Measurements from ENCODE around the gene CARM1.
A peak's percentile ranks its signal among the peaks of the same experiment; 100 is the strongest.

Gene CARM1

DNA sequence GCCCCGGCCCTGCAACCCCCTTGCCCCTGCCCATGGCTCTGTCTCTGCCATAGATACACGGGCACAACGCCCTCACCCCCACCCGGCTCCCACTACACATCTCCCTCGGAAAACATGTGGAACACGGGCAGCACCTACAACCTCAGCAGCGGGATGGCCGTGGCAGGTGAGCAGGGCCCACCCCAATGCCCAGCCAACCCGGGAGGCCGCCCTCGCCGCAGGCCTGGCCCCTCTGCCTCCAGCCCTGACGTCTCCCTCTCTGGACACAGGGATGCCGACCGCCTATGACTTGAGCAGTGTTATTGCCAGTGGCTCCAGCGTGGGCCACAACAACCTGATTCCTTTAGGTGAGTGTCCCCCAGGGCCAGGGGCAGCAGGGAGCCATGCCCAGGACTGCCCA, 49.4 kb downstream of the CARM1 start:
- Histone ChIP-seq H3K36me3 (ENCODE audit: control insufficient read depth, insufficient read depth, low read length) (peaks cover 43% of the 10 kb centered on the region), H3K27me3 (ENCODE audit: control insufficient read depth, insufficient read depth, low read length) (no peaks in the 10 kb centered on the region), H3K4me1 (ENCODE audit: control insufficient read depth, insufficient read depth, low read length) (no peaks in the 10 kb centered on the region; the same call in 1 of the 2 replicates), H3K4me3 (ENCODE audit: low read length) (no peak overlapping the region), H3K27ac (ENCODE audit: low read length) (no peak overlapping the region), H3K9me3 (ENCODE audit: control insufficient read depth, insufficient read depth, low read length) (no peaks in the 10 kb centered on the region)
- no peak for DNase-seq (ENCODE audit: low read depth, low spot score)
- WGBS (ENCODE audit: insufficient coverage, insufficient read length), result no CpG with 5 or more reads among the region's 16 CpGs

DNA sequence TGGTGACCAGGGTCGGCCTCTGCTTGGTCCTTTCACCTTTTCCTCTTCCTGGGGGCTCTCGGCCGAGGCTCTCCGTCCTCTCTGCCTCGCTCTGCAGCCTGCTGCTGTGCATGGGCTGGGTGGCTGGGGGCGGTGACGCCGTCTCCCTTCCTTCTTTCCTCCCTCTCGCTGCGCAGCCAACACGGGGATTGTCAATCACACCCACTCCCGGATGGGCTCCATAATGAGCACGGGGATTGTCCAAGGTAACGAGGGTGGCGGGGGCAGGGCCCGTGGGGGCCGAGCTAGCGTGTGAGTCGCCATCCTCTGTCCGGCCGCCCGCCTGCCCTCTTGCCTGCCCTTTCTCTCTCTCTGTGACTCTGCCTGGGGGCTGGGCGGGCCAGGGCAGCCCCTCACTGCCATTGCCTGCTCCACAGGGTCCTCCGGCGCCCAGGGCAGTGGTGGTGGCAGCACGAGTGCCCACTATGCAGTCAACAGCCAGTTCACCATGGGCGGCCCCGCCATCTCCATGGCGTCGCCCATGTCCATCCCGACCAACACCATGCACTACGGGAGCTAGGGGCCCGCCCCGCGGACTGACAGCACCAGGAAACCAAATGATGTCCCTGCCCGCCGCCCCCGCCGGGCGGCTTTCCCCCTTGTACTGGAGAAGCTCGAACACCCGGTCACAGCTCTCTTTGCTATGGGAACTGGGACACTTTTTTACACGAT, 50.0 kb downstream of the CARM1 start:
- H3K27me3 ChIP-seq (ENCODE audit: control insufficient read depth, insufficient read depth, low read length), result no peaks in the 10 kb centered on the region
- no peak for DNase-seq (ENCODE audit: low read depth, low spot score)
- no peak overlapping the region for H3K4me3 ChIP-seq (ENCODE audit: low read length)
- no peaks in the 10 kb centered on the region; the same call in 1 of the 2 replicates for H3K4me1 ChIP-seq (ENCODE audit: control insufficient read depth, insufficient read depth, low read length)
- peaks cover 43% of the 10 kb centered on the region for H3K36me3 ChIP-seq (ENCODE audit: control insufficient read depth, insufficient read depth, low read length)
- H3K9me3 ChIP-seq (ENCODE audit: control insufficient read depth, insufficient read depth, low read length), result no peaks in the 10 kb centered on the region
- WGBS (ENCODE audit: insufficient coverage, insufficient read length), result no CpG with 5 or more reads among the region's 43 CpGs
- no peak overlapping the region for H3K27ac ChIP-seq (ENCODE audit: low read length)

DNA sequence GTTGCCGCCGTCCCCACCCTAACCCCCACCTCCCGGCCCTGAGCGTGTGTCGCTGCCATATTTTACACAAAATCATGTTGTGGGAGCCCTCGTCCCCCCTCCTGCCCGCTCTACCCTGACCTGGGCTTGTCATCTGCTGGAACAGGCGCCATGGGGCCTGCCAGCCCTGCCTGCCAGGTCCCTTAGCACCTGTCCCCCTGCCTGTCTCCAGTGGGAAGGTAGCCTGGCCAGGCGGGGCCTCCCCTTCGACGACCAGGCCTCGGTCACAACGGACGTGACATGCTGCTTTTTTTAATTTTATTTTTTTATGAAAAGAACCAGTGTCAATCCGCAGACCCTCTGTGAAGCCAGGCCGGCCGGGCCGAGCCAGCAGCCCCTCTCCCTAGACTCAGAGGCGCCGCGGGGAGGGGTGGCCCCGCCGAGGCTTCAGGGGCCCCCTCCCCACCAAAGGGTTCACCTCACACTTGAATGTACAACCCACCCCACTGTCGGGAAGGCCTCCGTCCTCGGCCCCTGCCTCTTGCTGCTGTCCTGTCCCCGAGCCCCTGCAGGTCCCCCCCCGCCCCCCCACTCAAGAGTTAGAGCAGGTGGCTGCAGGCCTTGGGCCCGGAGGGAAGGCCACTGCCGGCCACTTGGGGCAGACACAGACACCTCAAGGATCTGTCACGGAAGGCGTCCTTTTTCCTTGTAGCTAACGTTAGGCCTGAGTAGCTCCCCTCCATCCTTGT, 50.7 kb downstream of the CARM1 start:
- no peaks in the 10 kb centered on the region; the same call in 1 of the 2 replicates for H3K4me1 ChIP-seq (ENCODE audit: control insufficient read depth, insufficient read depth, low read length)
- no peak for DNase-seq (ENCODE audit: low read depth, low spot score)
- no peak overlapping the region for H3K27ac ChIP-seq (ENCODE audit: low read length)
- WGBS (ENCODE audit: insufficient coverage, insufficient read length), result no CpG with 5 or more reads among the region's 33 CpGs
- H3K27me3 ChIP-seq (ENCODE audit: control insufficient read depth, insufficient read depth, low read length), result no peaks in the 10 kb centered on the region
- no peaks in the 10 kb centered on the region for H3K9me3 ChIP-seq (ENCODE audit: control insufficient read depth, insufficient read depth, low read length)
- H3K36me3 ChIP-seq (ENCODE audit: control insufficient read depth, insufficient read depth, low read length), result peaks cover 43% of the 10 kb centered on the region
- no peak overlapping the region for H3K4me3 ChIP-seq (ENCODE audit: low read length)

DNA sequence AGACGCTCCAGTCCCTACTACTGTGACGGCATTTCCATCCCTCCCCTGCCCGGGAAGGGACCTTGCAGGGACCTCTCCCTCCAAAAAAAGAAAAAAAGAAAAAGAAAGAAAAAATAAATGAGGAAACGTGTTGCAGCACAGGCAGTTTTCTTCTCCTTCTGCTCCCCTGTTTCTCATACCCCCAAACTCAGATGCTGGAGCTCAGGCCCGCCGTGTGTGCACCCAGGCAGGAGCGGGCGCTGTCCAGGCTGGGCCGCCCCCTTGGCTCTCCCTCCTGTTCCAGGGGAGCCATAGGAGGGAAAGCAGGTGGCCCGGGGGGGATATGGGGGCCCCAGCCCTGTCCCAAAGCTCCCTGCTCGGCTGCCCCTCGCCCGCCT, 51.3 kb downstream of the CARM1 start:
- H3K4me1 ChIP-seq (ENCODE audit: control insufficient read depth, insufficient read depth, low read length), result peaks cover 2% of the 10 kb centered on the region; the same call in 1 of the 2 replicates
- H3K27me3 ChIP-seq (ENCODE audit: control insufficient read depth, insufficient read depth, low read length), result no peaks in the 10 kb centered on the region
- peaks cover 43% of the 10 kb centered on the region for H3K36me3 ChIP-seq (ENCODE audit: control insufficient read depth, insufficient read depth, low read length)
- no peaks in the 10 kb centered on the region for H3K9me3 ChIP-seq (ENCODE audit: control insufficient read depth, insufficient read depth, low read length)
- no peak overlapping the region for H3K27ac ChIP-seq (ENCODE audit: low read length)
- no peak overlapping the region for H3K4me3 ChIP-seq (ENCODE audit: low read length)
- WGBS (ENCODE audit: insufficient coverage, insufficient read length), result no CpG with 5 or more reads among the region's 13 CpGs
- DNase-seq (ENCODE audit: low read depth, low spot score), result no peak

DNA sequence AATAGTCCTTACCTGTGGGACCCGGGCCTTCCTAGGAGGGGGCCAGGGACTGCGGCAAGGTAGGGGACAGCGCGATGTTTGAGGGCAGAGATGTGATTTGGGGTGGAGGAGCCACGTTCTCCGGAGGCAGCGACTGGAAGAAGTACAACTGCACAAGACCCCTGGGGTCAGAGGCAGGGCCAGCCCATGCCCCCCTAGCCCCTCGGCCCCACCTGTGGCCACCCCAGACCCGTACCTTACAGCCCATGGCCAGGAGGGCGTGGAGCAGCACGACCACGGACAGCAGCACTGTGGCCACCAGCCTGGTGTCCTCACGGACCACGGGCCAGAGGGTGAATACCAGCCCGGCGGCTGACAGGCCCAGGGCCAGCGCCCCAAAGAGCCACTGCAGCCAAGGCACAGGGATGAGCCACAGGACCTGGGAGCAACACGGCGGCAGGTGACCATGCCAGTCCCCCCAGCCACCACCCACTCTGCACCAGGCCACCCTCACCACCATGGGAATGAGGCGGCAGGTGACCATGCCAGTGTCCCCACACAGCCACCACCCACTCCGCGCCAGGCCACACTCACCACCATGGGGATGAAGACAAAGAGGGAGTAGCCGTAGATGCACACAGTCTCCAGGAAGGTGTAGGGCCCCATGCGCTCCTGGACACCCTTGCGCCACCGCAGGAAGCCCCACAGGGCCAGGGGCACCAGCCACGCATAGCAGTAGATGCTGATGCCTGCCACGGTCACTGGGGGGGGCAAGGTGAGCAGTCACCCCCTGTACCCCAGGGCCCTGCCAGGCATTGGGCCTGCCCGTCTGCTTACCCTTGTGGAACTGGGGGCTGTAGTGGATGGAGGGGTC, 52.1 kb downstream of the CARM1 start:
- Histone ChIP-seq H3K4me1 (ENCODE audit: control insufficient read depth, insufficient read depth, low read length) (peaks cover 4% of the 10 kb centered on the region; the same call in 1 of the 2 replicates), H3K27ac (ENCODE audit: low read length) (no peak overlapping the region), H3K4me3 (ENCODE audit: low read length) (no peak overlapping the region), H3K27me3 (ENCODE audit: control insufficient read depth, insufficient read depth, low read length) (no peaks in the 10 kb centered on the region), H3K9me3 (ENCODE audit: control insufficient read depth, insufficient read depth, low read length) (no peaks in the 10 kb centered on the region), H3K36me3 (ENCODE audit: control insufficient read depth, insufficient read depth, low read length) (peaks cover 43% of the 10 kb centered on the region)
- no CpG with 5 or more reads among the region's 29 CpGs for WGBS (ENCODE audit: insufficient coverage, insufficient read length)
- DNase-seq (ENCODE audit: low read depth, low spot score), result no peak

DNA sequence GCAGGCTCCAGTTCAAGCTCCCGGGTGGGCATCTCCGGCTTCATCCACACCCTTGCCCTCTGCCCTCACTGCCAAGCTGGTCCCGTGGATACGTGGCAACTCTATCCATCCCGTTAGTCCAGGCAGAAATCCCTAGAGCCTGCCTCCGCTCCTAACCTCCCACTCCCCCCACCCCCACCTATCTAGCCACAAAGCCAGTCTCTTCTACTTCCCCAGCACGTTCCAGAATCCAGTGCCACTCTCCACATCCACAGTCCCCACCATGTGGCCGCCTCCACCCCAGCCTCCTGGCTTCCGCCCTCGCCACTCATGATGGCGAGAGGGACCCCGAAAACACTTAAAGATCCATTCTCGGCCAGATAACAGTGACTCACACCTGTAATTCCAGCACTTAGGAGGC, 53.2 kb downstream of the CARM1 start:
- no peaks in the 10 kb centered on the region for H3K9me3 ChIP-seq (ENCODE audit: control insufficient read depth, insufficient read depth, low read length)
- H3K36me3 ChIP-seq (ENCODE audit: control insufficient read depth, insufficient read depth, low read length), result peaks cover 38% of the 10 kb centered on the region
- H3K4me3 ChIP-seq (ENCODE audit: low read length), result no peak overlapping the region
- no peak overlapping the region for H3K27ac ChIP-seq (ENCODE audit: low read length)
- peaks cover 4% of the 10 kb centered on the region; the same call in 1 of the 2 replicates for H3K4me1 ChIP-seq (ENCODE audit: control insufficient read depth, insufficient read depth, low read length)
- WGBS (ENCODE audit: insufficient coverage, insufficient read length), result no CpG with 5 or more reads among the region's 13 CpGs
- no peaks in the 10 kb centered on the region for H3K27me3 ChIP-seq (ENCODE audit: control insufficient read depth, insufficient read depth, low read length)
- DNase-seq (ENCODE audit: low read depth, low spot score), result no peak

DNA sequence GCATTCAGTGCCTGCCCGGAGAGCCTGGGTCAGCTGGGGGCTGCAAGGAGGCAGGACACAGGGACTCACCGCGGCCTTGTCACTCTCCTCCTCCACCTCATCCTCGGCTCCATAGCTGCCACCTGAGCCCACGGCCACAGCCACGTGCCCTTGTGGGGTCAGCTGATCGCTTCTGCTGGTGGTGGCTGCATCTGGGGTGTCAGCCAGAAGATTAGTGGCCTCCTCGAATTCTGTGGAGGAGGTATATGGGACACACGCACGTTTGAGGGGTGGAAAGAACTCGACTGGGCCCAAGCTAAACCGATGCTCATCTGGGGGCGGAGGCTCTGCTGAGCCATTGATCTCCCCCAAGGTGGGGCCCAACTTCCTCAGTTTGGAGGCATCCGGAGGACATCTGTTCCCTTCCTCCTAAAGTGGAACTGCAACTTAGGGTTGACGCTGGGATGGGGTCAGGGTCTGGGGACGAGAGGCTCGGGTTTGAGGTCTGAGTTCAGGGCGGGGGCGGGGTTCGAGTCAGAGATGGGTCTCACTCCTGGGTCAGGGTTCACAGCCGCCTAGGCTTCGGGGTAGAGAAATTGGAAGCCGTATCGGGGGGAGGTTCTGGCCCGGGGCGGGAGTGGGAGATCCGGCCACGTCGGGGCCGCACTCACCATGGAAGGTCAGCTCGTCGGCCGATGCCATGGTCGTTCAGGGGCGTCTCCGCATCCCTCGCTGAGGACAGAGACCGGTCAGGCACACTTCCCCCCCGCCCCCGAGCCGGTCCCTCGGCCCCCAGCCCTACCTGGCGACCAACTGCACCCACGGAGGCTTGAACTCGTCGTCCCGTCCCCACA, 56.6 kb downstream of the CARM1 start:
- peaks cover 16% of the 10 kb centered on the region for H3K36me3 ChIP-seq (ENCODE audit: control insufficient read depth, insufficient read depth, low read length)
- no peaks in the 10 kb centered on the region for H3K27me3 ChIP-seq (ENCODE audit: control insufficient read depth, insufficient read depth, low read length)
- WGBS (ENCODE audit: insufficient coverage, insufficient read length), result no CpG with 5 or more reads among the region's 47 CpGs
- H3K9me3 ChIP-seq (ENCODE audit: control insufficient read depth, insufficient read depth, low read length), result no peaks in the 10 kb centered on the region
- H3K27ac ChIP-seq (ENCODE audit: low read length), result no peak overlapping the region
- peak overlapping the region; percentile 57; the same call in 1 of the 2 replicates for H3K4me3 ChIP-seq (ENCODE audit: low read length)
- DNase-seq (ENCODE audit: low read depth, low spot score), result no peak
- H3K4me1 ChIP-seq (ENCODE audit: control insufficient read depth, insufficient read depth, low read length), result peaks cover 4% of the 10 kb centered on the region; the same call in 1 of the 2 replicates

DNA sequence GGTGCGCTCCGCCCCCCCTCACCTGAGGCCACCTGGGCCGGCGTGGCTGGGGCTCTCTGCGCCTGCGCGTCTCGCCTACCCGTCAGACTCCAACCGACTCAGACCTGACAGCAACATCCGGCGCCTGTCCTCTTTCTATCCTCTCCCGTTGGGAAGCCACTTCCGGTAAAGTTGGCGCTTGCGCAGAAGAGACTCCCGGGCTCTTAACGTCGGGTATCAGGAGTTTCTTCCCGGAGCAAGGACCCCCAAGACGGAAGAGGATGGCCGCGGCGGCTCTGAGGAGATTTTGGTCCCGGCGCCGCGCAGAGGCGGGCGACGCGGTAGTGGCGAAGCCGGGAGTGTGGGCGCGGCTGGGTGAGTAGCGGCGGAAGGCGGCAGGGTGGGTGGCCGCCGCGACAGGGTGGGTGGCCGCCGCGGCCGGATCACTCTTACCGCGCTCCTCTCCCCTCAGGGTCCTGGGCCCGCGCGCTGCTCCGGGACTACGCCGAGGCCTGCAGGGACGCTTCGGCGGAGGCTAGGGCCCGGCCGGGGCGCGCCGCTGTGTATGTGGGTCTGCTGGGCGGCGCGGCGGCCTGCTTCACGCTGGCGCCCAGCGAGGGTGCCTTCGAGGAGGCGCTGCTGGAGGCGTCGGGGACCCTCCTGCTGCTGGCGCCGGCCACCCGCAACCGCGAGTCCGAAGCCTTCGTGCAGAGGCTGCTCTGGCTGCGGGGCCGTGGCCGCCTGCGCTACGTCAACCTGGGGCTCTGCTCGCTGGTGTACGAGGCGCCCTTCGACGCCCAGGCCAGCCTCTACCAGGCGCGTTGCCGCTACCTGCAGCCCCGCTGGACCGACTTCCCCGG, 57.4 kb downstream of the CARM1 start, which contains the start of the genes TIMM29 and YIPF2:
TIMM29 (plus strand) TSS at position 249 of the 839 bp plus-strand sequence; CDS start at position 261, 12 bp downstream.
YIPF2 (minus strand) TSS at position 77 of the 839 bp plus-strand sequence. CDS start 229 bp downstream, outside the sequence.
- Histone ChIP-seq H3K9me3 (ENCODE audit: control insufficient read depth, insufficient read depth, low read length) (no peaks in the 10 kb centered on the region), H3K4me1 (ENCODE audit: control insufficient read depth, insufficient read depth, low read length) (peaks cover 4% of the 10 kb centered on the region; the same call in 1 of the 2 replicates), H3K27ac (ENCODE audit: low read length) (no peak within 1 kb of the TSS), H3K27me3 (ENCODE audit: control insufficient read depth, insufficient read depth, low read length) (no peaks in the 10 kb centered on the region), H3K36me3 (ENCODE audit: control insufficient read depth, insufficient read depth, low read length) (peaks cover 8% of the 10 kb centered on the region), H3K4me3 (ENCODE audit: low read length) (peak within 1 kb of the TSS; percentile 79)
- no CpG with 5 or more reads among the region's 96 CpGs for WGBS (ENCODE audit: insufficient coverage, insufficient read length)
- DNase-seq (ENCODE audit: low read depth, low spot score), result peak; percentile 97

DNA sequence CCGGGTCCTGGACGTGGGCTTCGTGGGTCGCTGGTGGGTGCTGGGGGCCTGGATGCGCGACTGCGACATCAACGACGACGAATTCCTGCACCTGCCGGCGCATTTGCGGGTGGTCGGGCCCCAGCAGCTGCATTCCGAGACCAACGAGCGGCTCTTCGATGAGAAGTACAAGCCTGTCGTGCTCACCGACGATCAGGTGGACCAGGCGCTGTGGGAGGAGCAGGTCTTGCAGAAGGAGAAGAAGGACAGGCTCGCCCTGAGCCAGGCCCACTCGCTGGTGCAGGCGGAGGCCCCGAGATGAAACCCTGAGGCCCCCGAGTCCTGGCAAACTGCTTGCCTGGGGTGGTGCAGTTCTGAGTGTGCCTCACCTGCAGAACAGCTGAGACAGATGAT, 58.0 kb downstream of the CARM1 start:
- DNase-seq (ENCODE audit: low read depth, low spot score), result no peak
- WGBS (ENCODE audit: insufficient coverage, insufficient read length), result no CpG with 5 or more reads among the region's 27 CpGs
- no peak overlapping the region for H3K27ac ChIP-seq (ENCODE audit: low read length)

More for the DNA sequence above, 58.0 kb downstream of the CARM1 start:
- Histone ChIP-seq H3K4me3 (ENCODE audit: low read length) (peak overlapping the region; percentile 79), H3K27me3 (ENCODE audit: control insufficient read depth, insufficient read depth, low read length) (no peaks in the 10 kb centered on the region), H3K36me3 (ENCODE audit: control insufficient read depth, insufficient read depth, low read length) (0 out of 2 replicates have a peak, but pooled peaks cover 3% of the 10 kb centered on the region), H3K4me1 (ENCODE audit: control insufficient read depth, insufficient read depth, low read length) (peaks cover 4% of the 10 kb centered on the region; the same call in 1 of the 2 replicates), H3K9me3 (ENCODE audit: control insufficient read depth, insufficient read depth, low read length) (no peaks in the 10 kb centered on the region)
